K562 (cell line): ENCODE measurements around the gene RNU6-9. TPM values are rescaled to one million over a fixed set of nuclear protein-coding genes. Genes with fewer than 3 reads are reported as not detected.

Experiments used
- E2F3 ChIP-seq: fragments of 250-450 bp; sonication (Bioruptor Pico); IDR thresholded peaks from 2 replicates; pipeline ENCODE4 v1.4.0; 2020; ENCODE audit warnings: mild to moderate bottlenecking
- ESRRB ChIP-seq: fragments of 250-450 bp; sonication (Bioruptor Pico); IDR thresholded peaks from 2 replicates; pipeline ENCODE4 v1.5.0; 2020; ENCODE audit warnings: mild to moderate bottlenecking, moderate library complexity, borderline replicate concordance
- ETV5 ChIP-seq: sonication (generic); formaldehyde crosslinking; IDR thresholded peaks from 2 replicates; pipeline ENCODE4 v1.4.0; 2020; ENCODE audit warnings: low read depth, mild to moderate bottlenecking, missing genetic modification reagents
- FIP1L1 ChIP-seq: fragments of 200-400 bp; formaldehyde crosslinking; IDR thresholded peaks from 2 replicates; pipeline ENCODE4 v1.6.1; 2018; ENCODE audit warnings: mild to moderate bottlenecking, low read depth, low read length; ENCODE audit not compliant: poor library complexity, severe bottlenecking
- FOXJ3 ChIP-seq: sonication (generic); formaldehyde crosslinking; IDR thresholded peaks from 2 replicates; pipeline ENCODE4 v1.4.0; 2020; ENCODE audit warnings: mild to moderate bottlenecking, missing genetic modification reagents
- GTF2A2 ChIP-seq: IDR thresholded peaks from 2 replicates; pipeline ENCODE4 v1.6.1; 2016; ENCODE audit warnings: mild to moderate bottlenecking, missing genetic modification characterization, missing compliant biosample characterization
- MNT ChIP-seq, 2 experiments: fragments of 450-650 bp; conservative IDR thresholded peaks; 2 replicates each; pipeline ENCODE4 v1.6.1; 2017; ENCODE audit warnings: mild to moderate bottlenecking in 2 of 2, moderate library complexity in 2 of 2
- ZBTB1 ChIP-seq: sonication (generic); formaldehyde crosslinking; IDR thresholded peaks from 2 replicates; pipeline ENCODE4 v1.8.1; 2023; ENCODE audit warnings: missing genetic modification reagents, low read depth, mild to moderate bottlenecking, borderline replicate concordance
- ZBTB11 ChIP-seq, 3 experiments: fragments of 200-800 bp in 1 of 3; fragments of 250-450 bp in 1 of 3; fragments of 450-650 bp in 1 of 3; sonication (Bioruptor Pico) in 1 of 3; sonication (Bioruptor generic) in 1 of 3; formaldehyde crosslinking in 1 of 3; IDR thresholded peaks; 2 replicates each; pipeline versions ENCODE4 v1.6.1 to v1.8.0; 2016 to 2022; ENCODE audit warnings: mild to moderate bottlenecking in 2 of 3, missing genetic modification characterization in 2 of 3, missing compliant biosample characterization in 1 of 3, moderate library complexity in 1 of 3
- ZNF507 ChIP-seq: conservative IDR thresholded peaks from 2 replicates; pipeline ENCODE4 v1.6.1; 2017; ENCODE audit warnings: missing genetic modification characterization, missing compliant biosample characterization
- ZNF77 ChIP-seq: fragments of 250-450 bp; sonication (Bioruptor Pico); IDR thresholded peaks from 2 replicates; pipeline ENCODE4 v1.5.0; 2020
- ZSCAN32 ChIP-seq: fragments of 450-650 bp; formaldehyde crosslinking; IDR thresholded peaks from 2 replicates; pipeline ENCODE4 v1.4.0; 2020; ENCODE audit warnings: mild to moderate bottlenecking, moderate library complexity
- polyA plus RNA-seq, 8 experiments: library from polyadenylated mRNA; depleted of rRNA in 4 of 8; stranded (reverse) in 5 of 8; unstranded in 3 of 8; fragments of >200 nt; fragmentation: Nextera tagmentation in 2 of 8; fragmentation: Illumina TruSeq in 1 of 8; extraction: Ambion mirVana in 2 of 8; extraction: Trizol in 1 of 8; gene quantifications; 2 replicates each; pipeline versions ENCODE4 v1.2.1 to v1.2.3, GENCODE V29; 2011 to 2014; ENCODE audit warnings: inconsistent platforms in 1 of 8, missing spikeins in 1 of 8
- total RNA-seq, 7 experiments: library from RNA; depleted of rRNA in 6 of 7; stranded (reverse); fragments of >200 nt in 6 of 7; fragmentation: Illumina TruSeq in 2 of 7; extraction: Trizol in 2 of 7; gene quantifications; 2 replicates each; pipeline versions ENCODE4 v1.2.1 to v1.2.3, GENCODE V29; 2011 to 2021; ENCODE audit warnings: low replicate concordance in 1 of 7
- TF ChIP-seq, protein P1 (sequence below): fragments of 200-400 bp; formaldehyde crosslinking; IDR thresholded peaks from 2 replicates; pipeline ENCODE4 v1.6.1; 2017; ENCODE audit warnings: mild to moderate bottlenecking, low read depth, low read length, moderate library complexity
- TF ChIP-seq, protein P2 (sequence below): fragments of 450-650 bp; formaldehyde crosslinking; IDR thresholded peaks from 2 replicates; pipeline ENCODE4 v1.4.0; 2022; ENCODE audit warnings: missing genetic modification characterization
- TF ChIP-seq, protein P3 (sequence below): fragments of 250-450 bp; sonication (Bioruptor Pico); IDR thresholded peaks from 2 replicates; pipeline ENCODE4 v1.5.0; 2021; ENCODE audit warnings: mild to moderate bottlenecking, borderline replicate concordance

Gene RNU6-9
- total and polyA plus RNA-seq, 9 of the 15 experiments (the other 6 are each of a cell fraction or from before 2014, with no cell fraction given): not detected

GRCh38 chr19:913080-913748 lies 19.9 kb downstream of the RNU6-9 start, which contains the start of gene R3HDM4 (continued):
- TF ChIP-seq ZBTB11 (CRISPR knock-in tag; IDR thresholded peaks at IDR 0.05) (peak in 1 of 3 experiments; percentile 75; a peak in 2 of 6 replicates), ZNF77 (no peak), ZSCAN32 (0 out of 2 replicates have a peak, but pooled peaks have one; percentile 8), ZBTB1 (CRISPR knock-in tag) (0 out of 2 replicates have a peak, but pooled peaks have one; percentile 31), FOXJ3 (CRISPR knock-in tag) (no peak), ESRRB (CRISPR knock-in tag) (no peak), MNT (conservative IDR thresholded peaks at IDR 0.05) (no peak), ZNF507 (tag) (no peak), FIP1L1 (no peak), GTF2A2 (tag) (no peak), ETV5 (no peak), E2F3 (CRISPR knock-in tag) (no peak)
- TF ChIP-seq, protein P1, sequence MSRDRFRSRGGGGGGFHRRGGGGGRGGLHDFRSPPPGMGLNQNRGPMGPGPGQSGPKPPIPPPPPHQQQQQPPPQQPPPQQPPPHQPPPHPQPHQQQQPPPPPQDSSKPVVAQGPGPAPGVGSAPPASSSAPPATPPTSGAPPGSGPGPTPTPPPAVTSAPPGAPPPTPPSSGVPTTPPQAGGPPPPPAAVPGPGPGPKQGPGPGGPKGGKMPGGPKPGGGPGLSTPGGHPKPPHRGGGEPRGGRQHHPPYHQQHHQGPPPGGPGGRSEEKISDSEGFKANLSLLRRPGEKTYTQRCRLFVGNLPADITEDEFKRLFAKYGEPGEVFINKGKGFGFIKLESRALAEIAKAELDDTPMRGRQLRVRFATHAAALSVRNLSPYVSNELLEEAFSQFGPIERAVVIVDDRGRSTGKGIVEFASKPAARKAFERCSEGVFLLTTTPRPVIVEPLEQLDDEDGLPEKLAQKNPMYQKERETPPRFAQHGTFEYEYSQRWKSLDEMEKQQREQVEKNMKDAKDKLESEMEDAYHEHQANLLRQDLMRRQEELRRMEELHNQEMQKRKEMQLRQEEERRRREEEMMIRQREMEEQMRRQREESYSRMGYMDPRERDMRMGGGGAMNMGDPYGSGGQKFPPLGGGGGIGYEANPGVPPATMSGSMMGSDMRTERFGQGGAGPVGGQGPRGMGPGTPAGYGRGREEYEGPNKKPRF: no peak
- TF ChIP-seq, protein P2, sequence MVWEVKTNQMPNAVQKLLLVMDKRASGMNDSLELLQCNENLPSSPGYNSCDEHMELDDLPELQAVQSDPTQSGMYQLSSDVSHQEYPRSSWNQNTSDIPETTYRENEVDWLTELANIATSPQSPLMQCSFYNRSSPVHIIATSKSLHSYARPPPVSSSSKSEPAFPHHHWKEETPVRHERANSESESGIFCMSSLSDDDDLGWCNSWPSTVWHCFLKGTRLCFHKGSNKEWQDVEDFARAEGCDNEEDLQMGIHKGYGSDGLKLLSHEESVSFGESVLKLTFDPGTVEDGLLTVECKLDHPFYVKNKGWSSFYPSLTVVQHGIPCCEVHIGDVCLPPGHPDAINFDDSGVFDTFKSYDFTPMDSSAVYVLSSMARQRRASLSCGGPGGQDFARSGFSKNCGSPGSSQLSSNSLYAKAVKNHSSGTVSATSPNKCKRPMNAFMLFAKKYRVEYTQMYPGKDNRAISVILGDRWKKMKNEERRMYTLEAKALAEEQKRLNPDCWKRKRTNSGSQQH: no peak
- TF ChIP-seq, protein P3, sequence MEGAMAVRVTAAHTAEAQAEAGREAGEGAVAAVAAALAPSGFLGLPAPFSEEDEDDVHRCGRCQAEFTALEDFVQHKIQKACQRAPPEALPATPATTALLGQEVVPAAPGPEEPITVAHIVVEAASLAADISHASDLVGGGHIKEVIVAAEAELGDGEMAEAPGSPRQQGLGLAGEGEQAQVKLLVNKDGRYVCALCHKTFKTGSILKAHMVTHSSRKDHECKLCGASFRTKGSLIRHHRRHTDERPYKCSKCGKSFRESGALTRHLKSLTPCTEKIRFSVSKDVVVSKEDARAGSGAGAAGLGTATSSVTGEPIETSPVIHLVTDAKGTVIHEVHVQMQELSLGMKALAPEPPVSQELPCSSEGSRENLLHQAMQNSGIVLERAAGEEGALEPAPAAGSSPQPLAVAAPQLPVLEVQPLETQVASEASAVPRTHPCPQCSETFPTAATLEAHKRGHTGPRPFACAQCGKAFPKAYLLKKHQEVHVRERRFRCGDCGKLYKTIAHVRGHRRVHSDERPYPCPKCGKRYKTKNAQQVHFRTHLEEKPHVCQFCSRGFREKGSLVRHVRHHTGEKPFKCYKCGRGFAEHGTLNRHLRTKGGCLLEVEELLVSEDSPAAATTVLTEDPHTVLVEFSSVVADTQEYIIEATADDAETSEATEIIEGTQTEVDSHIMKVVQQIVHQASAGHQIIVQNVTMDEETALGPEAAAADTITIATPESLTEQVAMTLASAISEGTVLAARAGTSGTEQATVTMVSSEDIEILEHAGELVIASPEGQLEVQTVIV (CRISPR knock-in tag): no peak
